ENCODE measurements around the gene ECPAS. TPM values are rescaled to one million over a fixed set of nuclear protein-coding genes. Genes with fewer than 3 reads are reported as not detected.

Gene ECPAS
- total and polyA plus RNA-seq, 7 donors = 17.4 to 92.8 (median 61.4) TPM

GRCh38 chr9:111375817-111376564 lies 108.2 kb downstream of the ECPAS start:
- Histone ChIP-seq H3K4me3 (no peak overlapping the region), H3K27ac (no peak overlapping the region), H3K27me3 (no peaks in the 10 kb centered on the region), H3K4me1 (no peaks in the 10 kb centered on the region), H3K9me3 (no peaks in the 10 kb centered on the region), H3K36me3 (peaks cover 4 to 100% (median 47%) of the 10 kb centered on the region in 4 donors)
- TF ChIP-seq, protein P1, sequence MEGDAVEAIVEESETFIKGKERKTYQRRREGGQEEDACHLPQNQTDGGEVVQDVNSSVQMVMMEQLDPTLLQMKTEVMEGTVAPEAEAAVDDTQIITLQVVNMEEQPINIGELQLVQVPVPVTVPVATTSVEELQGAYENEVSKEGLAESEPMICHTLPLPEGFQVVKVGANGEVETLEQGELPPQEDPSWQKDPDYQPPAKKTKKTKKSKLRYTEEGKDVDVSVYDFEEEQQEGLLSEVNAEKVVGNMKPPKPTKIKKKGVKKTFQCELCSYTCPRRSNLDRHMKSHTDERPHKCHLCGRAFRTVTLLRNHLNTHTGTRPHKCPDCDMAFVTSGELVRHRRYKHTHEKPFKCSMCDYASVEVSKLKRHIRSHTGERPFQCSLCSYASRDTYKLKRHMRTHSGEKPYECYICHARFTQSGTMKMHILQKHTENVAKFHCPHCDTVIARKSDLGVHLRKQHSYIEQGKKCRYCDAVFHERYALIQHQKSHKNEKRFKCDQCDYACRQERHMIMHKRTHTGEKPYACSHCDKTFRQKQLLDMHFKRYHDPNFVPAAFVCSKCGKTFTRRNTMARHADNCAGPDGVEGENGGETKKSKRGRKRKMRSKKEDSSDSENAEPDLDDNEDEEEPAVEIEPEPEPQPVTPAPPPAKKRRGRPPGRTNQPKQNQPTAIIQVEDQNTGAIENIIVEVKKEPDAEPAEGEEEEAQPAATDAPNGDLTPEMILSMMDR (IDR thresholded peaks at IDR 0.05) = no peak
- TF ChIP-seq POLR2A (IDR thresholded peaks at IDR 0.05) = no peak
- TF ChIP-seq EP300 (IDR thresholded peaks at IDR 0.05) = no peak
- no peak for TF ChIP-seq POLR2AphosphoS5 (IDR thresholded peaks at IDR 0.05)
- DNase-seq = no peak
- 95 to 96% methylated on average over 3 of the region's 3 CpGs for WGBS, 2 donors
- intact Hi-C loops (cut with DNase I) = no loop called here

GRCh38 chr9:111375062-111375461 lies 109.1 kb downstream of the ECPAS start:
- 87 to 93% methylated on average over 2 of the region's 2 CpGs for WGBS, 2 donors
- intact Hi-C loops (cut with DNase I) = no loop called here
- Histone ChIP-seq H3K4me1 (no peaks in the 10 kb centered on the region), H3K27me3 (no peaks in the 10 kb centered on the region), H3K27ac (no peak overlapping the region), H3K36me3 (peaks cover 10 to 100% (median 57%) of the 10 kb centered on the region in 4 donors), H3K9me3 (no peaks in the 10 kb centered on the region), H3K4me3 (no peak overlapping the region)
- no peak for DNase-seq
- TF ChIP-seq EP300 (IDR thresholded peaks at IDR 0.05) (no peak), POLR2A (IDR thresholded peaks at IDR 0.05) (no peak), POLR2AphosphoS5 (IDR thresholded peaks at IDR 0.05) (no peak)
- TF ChIP-seq, protein P1 (IDR thresholded peaks at IDR 0.05) = no peak

DNA sequence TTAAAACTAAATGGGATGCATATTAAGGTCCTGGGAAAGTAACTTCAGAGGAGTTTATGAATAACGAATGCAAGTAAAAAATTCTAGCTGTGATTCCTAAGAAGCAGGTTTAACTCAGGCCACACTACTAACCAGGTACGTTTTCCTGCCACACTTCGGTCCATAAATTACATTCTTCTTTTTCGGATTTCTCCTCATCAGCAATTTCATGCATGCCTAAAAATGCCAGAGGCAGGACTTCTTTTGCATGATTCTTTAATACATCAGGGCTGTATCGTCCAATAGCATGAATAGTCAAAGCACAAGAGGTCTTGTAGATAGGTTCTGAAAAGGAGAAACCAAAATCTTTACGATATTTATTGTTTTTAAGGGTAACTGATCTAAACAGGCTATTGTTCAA lies 111.9 kb downstream of the ECPAS start:
- Histone ChIP-seq H3K4me1 (no peaks in the 10 kb centered on the region), H3K9me3 (no peaks in the 10 kb centered on the region), H3K27ac (no peak overlapping the region), H3K4me3 (no peak overlapping the region), H3K27me3 (no peaks in the 10 kb centered on the region), H3K36me3 (peaks cover 24 to 100% (median 64%) of the 10 kb centered on the region in 4 donors)
- TF ChIP-seq POLR2AphosphoS5 (IDR thresholded peaks at IDR 0.05) (no peak), POLR2A (IDR thresholded peaks at IDR 0.05) (no peak), EP300 (IDR thresholded peaks at IDR 0.05) (no peak)
- TF ChIP-seq, protein P1 (IDR thresholded peaks at IDR 0.05) = no peak
- DNase-seq = no peak
- 97 to 98% methylated on average over 6 of the region's 6 CpGs for WGBS, 2 donors
- intact Hi-C loops (cut with DNase I) = no loop called here

DNA sequence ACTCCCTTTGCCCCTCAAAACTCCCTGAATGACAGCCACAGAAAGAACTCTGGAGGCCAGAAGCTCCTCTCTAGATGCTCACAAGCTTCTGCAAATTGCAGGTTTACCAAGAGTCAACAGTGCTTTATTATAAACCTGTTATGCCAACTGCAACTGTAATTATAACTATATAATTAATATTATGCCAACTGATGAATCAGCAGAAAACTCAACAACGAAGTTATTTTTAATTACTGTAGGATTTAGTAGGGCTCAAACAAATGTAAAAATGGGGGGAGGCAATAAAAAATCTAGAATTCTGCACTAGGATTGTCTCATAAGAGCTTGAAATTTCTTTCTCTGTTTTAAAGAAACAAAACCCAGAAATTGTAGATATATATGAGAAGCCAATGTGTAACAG lies 117.2 kb downstream of the ECPAS start:
- intact Hi-C loops (cut with DNase I) = no loop called here
- TF ChIP-seq POLR2AphosphoS5 (IDR thresholded peaks at IDR 0.05) (no peak), EP300 (IDR thresholded peaks at IDR 0.05) (no peak), POLR2A (IDR thresholded peaks at IDR 0.05) (no peak)
- TF ChIP-seq, protein P1 (IDR thresholded peaks at IDR 0.05) = no peak
- H3K9me3 ChIP-seq = no peaks in the 10 kb centered on the region
- H3K27ac ChIP-seq = no peak overlapping the region
- no peaks in the 10 kb centered on the region for H3K4me1 ChIP-seq
- peaks cover 32 to 100% (median 53%) of the 10 kb centered on the region in 4 donors for H3K36me3 ChIP-seq
- no peak for DNase-seq
- no peaks in the 10 kb centered on the region for H3K27me3 ChIP-seq
- WGBS, 2 donors = 94 to 95% methylated on average over 1 of the region's 1 CpG
- H3K4me3 ChIP-seq = no peak overlapping the region
